Vagina (tissue), 2 donors: ENCODE results near the gene S100A9.
A peak's percentile ranks its signal among the peaks of the same experiment; 100 is the strongest.

Source experiments
- POLR2A ChIP-seq, 2 donors: fragments of 450-650 bp; IDR thresholded peaks; one replicate each; pipeline ENCODE4 v1.6.1; 2017; ENCODE audit warnings: antibody characterized with exemption in 2 of 2, mild to moderate bottlenecking in 2 of 2, moderate library complexity in 2 of 2
- POLR2AphosphoS5 ChIP-seq, 2 donors: sonication (generic); formaldehyde crosslinking; IDR thresholded peaks; one replicate each; pipeline ENCODE4 v1.9.0; 2017; ENCODE audit warnings: antibody characterized with exemption in 2 of 2, mild to moderate bottlenecking in 2 of 2, low read depth in 1 of 2; ENCODE audit not compliant: insufficient read depth in 1 of 2
- TF ChIP-seq, protein P1 (sequence below), 3 experiments: fragments of 450-650 bp in 2 of 3; fragments of 200-600 bp in 1 of 3; sonication (generic) in 1 of 3; IDR thresholded peaks; one replicate each; pipeline ENCODE4 v1.5.1; 2017 to 2019; ENCODE audit warnings: antibody characterized with exemption in 3 of 3, mild to moderate bottlenecking in 2 of 3, moderate library complexity in 2 of 3

- TF ChIP-seq, protein P1, sequence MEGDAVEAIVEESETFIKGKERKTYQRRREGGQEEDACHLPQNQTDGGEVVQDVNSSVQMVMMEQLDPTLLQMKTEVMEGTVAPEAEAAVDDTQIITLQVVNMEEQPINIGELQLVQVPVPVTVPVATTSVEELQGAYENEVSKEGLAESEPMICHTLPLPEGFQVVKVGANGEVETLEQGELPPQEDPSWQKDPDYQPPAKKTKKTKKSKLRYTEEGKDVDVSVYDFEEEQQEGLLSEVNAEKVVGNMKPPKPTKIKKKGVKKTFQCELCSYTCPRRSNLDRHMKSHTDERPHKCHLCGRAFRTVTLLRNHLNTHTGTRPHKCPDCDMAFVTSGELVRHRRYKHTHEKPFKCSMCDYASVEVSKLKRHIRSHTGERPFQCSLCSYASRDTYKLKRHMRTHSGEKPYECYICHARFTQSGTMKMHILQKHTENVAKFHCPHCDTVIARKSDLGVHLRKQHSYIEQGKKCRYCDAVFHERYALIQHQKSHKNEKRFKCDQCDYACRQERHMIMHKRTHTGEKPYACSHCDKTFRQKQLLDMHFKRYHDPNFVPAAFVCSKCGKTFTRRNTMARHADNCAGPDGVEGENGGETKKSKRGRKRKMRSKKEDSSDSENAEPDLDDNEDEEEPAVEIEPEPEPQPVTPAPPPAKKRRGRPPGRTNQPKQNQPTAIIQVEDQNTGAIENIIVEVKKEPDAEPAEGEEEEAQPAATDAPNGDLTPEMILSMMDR (IDR thresholded peaks at IDR 0.05) = no peak
- TF ChIP-seq POLR2AphosphoS5 (IDR thresholded peaks at IDR 0.05; ENCODE audit: insufficient read depth in 1 of 2, low read depth in 1 of 2) (peak in 1 of 2 donors; percentile 27), POLR2A (IDR thresholded peaks at IDR 0.05) (no peak)
Observed at GRCh38 chr1:153312570-153313186, 45.0 kb upstream of the S100A9 start, which contains the start of gene PGLYRP3.
